ENCODE data around the gene TBX2.

Gene TBX2

GRCh38 chr17:61397086-61397842 is 2.4 kb upstream of the TBX2 start:
- FAIRE-seq = no peak
- no peak for TF ChIP-seq POU2F2 (IDR thresholded peaks at IDR 0.05; ENCODE audit: low read depth, low read length)
- no peak for DNase-seq (ENCODE audit: insufficient read length, low spot score)

GRCh38 chr17:61398721-61399130 is 917 bp upstream of the TBX2 start:
- no peak for FAIRE-seq
- TF ChIP-seq SPI1 (IDR thresholded peaks at IDR 0.05; ENCODE audit: low read depth, low read length) = no peak
- TF ChIP-seq POLR2AphosphoS5 (IDR thresholded peaks at IDR 0.05; ENCODE audit: low read depth, low read length) = no peak
- no peak for TF ChIP-seq TAF1 (IDR thresholded peaks at IDR 0.05; ENCODE audit: low read depth, low read length)
- TF ChIP-seq POU2F2 (IDR thresholded peaks at IDR 0.05; ENCODE audit: low read depth, low read length) = no peak
- no peak for TF ChIP-seq PAX5 (IDR thresholded peaks at IDR 0.05; ENCODE audit: insufficient read depth, low read length, severe bottlenecking)
- TF ChIP-seq POLR2A (IDR thresholded peaks at IDR 0.05; ENCODE audit: low read depth, low read length) = no peak
- DNase-seq (ENCODE audit: insufficient read length, low spot score) = no peak

- no peak for DNase-seq (ENCODE audit: insufficient read length, low spot score)
- FAIRE-seq = no peak
- TF ChIP-seq POLR2AphosphoS5 (IDR thresholded peaks at IDR 0.05; ENCODE audit: low read depth, low read length) (no peak), TAF1 (IDR thresholded peaks at IDR 0.05; ENCODE audit: low read depth, low read length) (no peak), POU2F2 (IDR thresholded peaks at IDR 0.05; ENCODE audit: low read depth, low read length) (no peak), SPI1 (IDR thresholded peaks at IDR 0.05; ENCODE audit: low read depth, low read length) (no peak), PAX5 (IDR thresholded peaks at IDR 0.05; ENCODE audit: insufficient read depth, low read length, severe bottlenecking) (no peak), POLR2A (IDR thresholded peaks at IDR 0.05; ENCODE audit: low read depth, low read length) (no peak)
Measured at GRCh38 chr17:61400066-61400716, 548 bp downstream of the TBX2 start.

GRCh38 chr17:61400717-61401388 is 1.2 kb downstream of the TBX2 start:
- no peak for FAIRE-seq
- DNase-seq (ENCODE audit: insufficient read length, low spot score) = no peak
- TF ChIP-seq PAX5 (IDR thresholded peaks at IDR 0.05; ENCODE audit: insufficient read depth, low read length, severe bottlenecking) = no peak
- no peak for TF ChIP-seq POU2F2 (IDR thresholded peaks at IDR 0.05; ENCODE audit: low read depth, low read length)
- no peak for TF ChIP-seq SPI1 (IDR thresholded peaks at IDR 0.05; ENCODE audit: low read depth, low read length)

GRCh38 chr17:61401389-61402072 is 1.9 kb downstream of the TBX2 start:
- TF ChIP-seq TAF1 (IDR thresholded peaks at IDR 0.05; ENCODE audit: low read depth, low read length) = no peak
- no peak for TF ChIP-seq POLR2AphosphoS5 (IDR thresholded peaks at IDR 0.05; ENCODE audit: low read depth, low read length)
- no peak for TF ChIP-seq PAX5 (IDR thresholded peaks at IDR 0.05; ENCODE audit: insufficient read depth, low read length, severe bottlenecking)
- no peak for TF ChIP-seq POU2F2 (IDR thresholded peaks at IDR 0.05; ENCODE audit: low read depth, low read length)
- TF ChIP-seq POLR2A (IDR thresholded peaks at IDR 0.05; ENCODE audit: low read depth, low read length) = no peak
- no peak for TF ChIP-seq SPI1 (IDR thresholded peaks at IDR 0.05; ENCODE audit: low read depth, low read length)
- DNase-seq (ENCODE audit: insufficient read length, low spot score) (no peak), FAIRE-seq (no peak)

GRCh38 chr17:61402073-61402541 is 2.5 kb downstream of the TBX2 start:
- FAIRE-seq (no peak), DNase-seq (ENCODE audit: insufficient read length, low spot score) (no peak)
- no peak for TF ChIP-seq PAX5 (IDR thresholded peaks at IDR 0.05; ENCODE audit: insufficient read depth, low read length, severe bottlenecking)
- TF ChIP-seq POU2F2 (IDR thresholded peaks at IDR 0.05; ENCODE audit: low read depth, low read length) = no peak
- no peak for TF ChIP-seq POLR2A (IDR thresholded peaks at IDR 0.05; ENCODE audit: low read depth, low read length)
- no peak for TF ChIP-seq TAF1 (IDR thresholded peaks at IDR 0.05; ENCODE audit: low read depth, low read length)
- no peak for TF ChIP-seq SPI1 (IDR thresholded peaks at IDR 0.05; ENCODE audit: low read depth, low read length)
- TF ChIP-seq POLR2AphosphoS5 (IDR thresholded peaks at IDR 0.05; ENCODE audit: low read depth, low read length) = no peak

GRCh38 chr17:61402978-61403800 is 3.5 kb downstream of the TBX2 start:
- DNase-seq (ENCODE audit: insufficient read length, low spot score) = no peak
- TF ChIP-seq POU2F2 (IDR thresholded peaks at IDR 0.05; ENCODE audit: low read depth, low read length) (no peak), PAX5 (IDR thresholded peaks at IDR 0.05; ENCODE audit: insufficient read depth, low read length, severe bottlenecking) (no peak), SPI1 (IDR thresholded peaks at IDR 0.05; ENCODE audit: low read depth, low read length) (no peak), TAF1 (IDR thresholded peaks at IDR 0.05; ENCODE audit: low read depth, low read length) (no peak), POLR2AphosphoS5 (IDR thresholded peaks at IDR 0.05; ENCODE audit: low read depth, low read length) (no peak), POLR2A (IDR thresholded peaks at IDR 0.05; ENCODE audit: low read depth, low read length) (no peak)
- FAIRE-seq = no peak

GRCh38 chr17:61403801-61404662 is 4.4 kb downstream of the TBX2 start:
- no peak for FAIRE-seq
- peak; percentile 18 for DNase-seq (ENCODE audit: insufficient read length, low spot score)
- TF ChIP-seq PAX5 (IDR thresholded peaks at IDR 0.05; ENCODE audit: insufficient read depth, low read length, severe bottlenecking) (no peak), TAF1 (IDR thresholded peaks at IDR 0.05; ENCODE audit: low read depth, low read length) (no peak), POLR2AphosphoS5 (IDR thresholded peaks at IDR 0.05; ENCODE audit: low read depth, low read length) (no peak), POU2F2 (IDR thresholded peaks at IDR 0.05; ENCODE audit: low read depth, low read length) (no peak), SPI1 (IDR thresholded peaks at IDR 0.05; ENCODE audit: low read depth, low read length) (no peak), POLR2A (IDR thresholded peaks at IDR 0.05; ENCODE audit: low read depth, low read length) (no peak)
